ENCODE results near the gene CFAP97D2.

DNA sequence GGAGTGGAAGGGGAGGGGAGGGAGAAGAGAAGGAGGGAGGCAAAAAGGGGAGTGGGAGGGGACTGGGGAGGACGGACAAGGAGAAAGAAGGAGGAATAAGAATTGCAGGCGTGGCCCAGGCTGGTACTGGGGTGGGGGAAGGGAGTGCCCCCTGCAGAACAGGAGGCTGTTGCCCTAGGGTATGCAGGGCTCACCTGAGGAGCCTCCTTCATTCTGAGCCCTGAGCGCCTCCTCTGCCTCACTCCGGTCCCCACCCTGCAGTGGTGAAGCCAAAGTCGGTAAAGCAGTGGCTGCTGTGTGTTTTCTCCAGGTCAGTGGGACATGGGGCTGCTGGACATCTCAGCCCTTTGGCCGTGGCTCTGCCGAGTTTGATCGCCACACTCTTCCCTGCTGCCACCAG is 46.6 kb downstream of the CFAP97D2 start:
- TF ChIP-seq, protein P1, sequence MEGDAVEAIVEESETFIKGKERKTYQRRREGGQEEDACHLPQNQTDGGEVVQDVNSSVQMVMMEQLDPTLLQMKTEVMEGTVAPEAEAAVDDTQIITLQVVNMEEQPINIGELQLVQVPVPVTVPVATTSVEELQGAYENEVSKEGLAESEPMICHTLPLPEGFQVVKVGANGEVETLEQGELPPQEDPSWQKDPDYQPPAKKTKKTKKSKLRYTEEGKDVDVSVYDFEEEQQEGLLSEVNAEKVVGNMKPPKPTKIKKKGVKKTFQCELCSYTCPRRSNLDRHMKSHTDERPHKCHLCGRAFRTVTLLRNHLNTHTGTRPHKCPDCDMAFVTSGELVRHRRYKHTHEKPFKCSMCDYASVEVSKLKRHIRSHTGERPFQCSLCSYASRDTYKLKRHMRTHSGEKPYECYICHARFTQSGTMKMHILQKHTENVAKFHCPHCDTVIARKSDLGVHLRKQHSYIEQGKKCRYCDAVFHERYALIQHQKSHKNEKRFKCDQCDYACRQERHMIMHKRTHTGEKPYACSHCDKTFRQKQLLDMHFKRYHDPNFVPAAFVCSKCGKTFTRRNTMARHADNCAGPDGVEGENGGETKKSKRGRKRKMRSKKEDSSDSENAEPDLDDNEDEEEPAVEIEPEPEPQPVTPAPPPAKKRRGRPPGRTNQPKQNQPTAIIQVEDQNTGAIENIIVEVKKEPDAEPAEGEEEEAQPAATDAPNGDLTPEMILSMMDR (IDR thresholded peaks at IDR 0.05; ENCODE audit: low read length): no peak
- TF ChIP-seq EZH2 (optimal IDR thresholded peaks at IDR 0.05; ENCODE audit: low read depth, low read length): no peak
